Fibroblast of skin of left quadriceps (primary cell): ENCODE measurements around the gene SLC35D3.
"Not testable (repeated sequence)": the region's sequence is repeated elsewhere in the genome, so short reads cannot be mapped to it uniquely, and the experiment has no call there.

Experiments used
- DNase-seq, 2 experiments: peaks; one replicate each; pipeline ENCODE4 v3.0.0-alpha.2; 2013; ENCODE audit warnings: low read depth in 2 of 2

The SLC35D3 gene

GRCh38 chr6:136923116-136923953, 1.2 kb downstream of the SLC35D3 start:
- no peak for DNase-seq

GRCh38 chr6:136923954-136924673, 2.0 kb downstream of the SLC35D3 start:
- no peak for DNase-seq

DNA sequence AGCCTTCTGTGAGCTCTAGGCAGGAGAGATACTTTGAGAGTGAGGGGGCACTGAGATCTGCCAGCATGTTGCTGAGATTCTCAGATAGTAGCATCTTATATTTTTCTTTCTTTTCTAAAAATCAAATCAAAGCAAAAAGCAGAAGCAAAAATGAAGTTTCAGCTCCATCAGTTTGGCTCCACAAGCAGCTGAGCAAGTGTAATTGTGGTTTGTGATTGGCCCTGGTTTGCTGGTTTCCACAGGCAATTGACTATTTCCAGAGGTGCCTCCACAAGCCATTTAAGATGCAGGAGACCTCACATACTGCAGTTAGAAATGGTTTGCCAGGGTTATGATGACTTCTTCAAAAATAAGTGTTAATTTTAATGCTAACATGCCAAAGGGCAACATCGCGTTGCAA, 4.3 kb downstream of the SLC35D3 start:
- no peak for DNase-seq

- DNase-seq, result no peak
Observed at GRCh38 chr6:136927292-136927691, 5.2 kb downstream of the SLC35D3 start.

DNA sequence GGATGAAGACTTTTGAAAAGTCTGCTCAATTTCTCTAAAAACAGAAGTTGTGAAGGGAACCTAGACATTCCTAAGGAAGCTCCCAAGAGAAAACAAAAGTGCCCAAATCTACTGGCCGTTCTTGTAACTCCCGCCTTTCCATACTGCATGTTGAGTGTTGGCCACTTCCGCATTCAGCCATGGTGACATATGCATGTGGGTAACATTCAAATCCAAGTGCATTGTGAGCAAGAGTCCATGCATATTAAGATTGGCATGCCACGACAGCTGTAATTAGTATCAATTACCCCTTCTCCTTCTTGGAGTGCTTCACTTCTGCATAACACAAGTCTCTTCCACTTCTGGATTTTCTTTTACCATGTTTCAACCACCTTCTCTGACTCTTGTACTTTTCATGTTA, 8.4 kb downstream of the SLC35D3 start:
- DNase-seq, result no peak

DNA sequence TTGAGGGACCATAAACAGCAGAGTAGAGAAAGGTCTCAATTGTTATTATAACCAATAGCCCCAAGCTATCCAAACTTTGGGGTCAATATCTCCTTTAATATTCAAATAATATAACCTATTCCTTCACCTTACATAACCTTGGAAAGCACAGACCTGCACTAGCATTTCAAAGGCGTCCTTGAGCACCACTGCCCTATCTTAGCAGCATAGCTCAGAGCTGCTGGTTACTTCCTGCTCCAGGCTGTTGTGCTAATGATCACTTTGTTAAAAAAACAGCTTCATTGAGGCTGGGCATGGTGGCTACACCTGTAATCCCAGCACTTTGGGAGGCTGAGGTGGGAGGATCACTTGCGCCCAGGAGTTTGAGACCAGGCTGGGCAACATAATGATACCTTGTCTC, 10.5 kb downstream of the SLC35D3 start:
- DNase-seq, result no peak

DNA sequence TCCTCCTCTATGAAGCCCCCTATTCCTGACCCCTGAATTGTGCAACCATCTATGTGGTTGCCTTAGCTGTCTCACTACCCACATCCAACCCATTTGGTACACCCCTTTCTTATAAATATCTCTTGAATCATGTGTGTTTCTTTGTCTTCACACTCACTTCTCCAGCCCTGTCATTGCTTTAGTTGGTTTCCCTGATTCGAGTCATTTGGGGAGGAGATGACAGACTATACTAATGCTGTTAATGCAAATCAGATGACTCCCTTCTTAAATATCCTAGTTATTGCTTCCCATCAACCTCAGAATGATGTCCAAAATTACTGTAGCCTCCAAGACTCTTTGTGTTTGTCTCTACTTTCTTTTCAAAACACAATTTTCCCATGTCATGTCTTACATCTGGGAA, 23.0 kb downstream of the SLC35D3 start:
- no peak for DNase-seq

DNA sequence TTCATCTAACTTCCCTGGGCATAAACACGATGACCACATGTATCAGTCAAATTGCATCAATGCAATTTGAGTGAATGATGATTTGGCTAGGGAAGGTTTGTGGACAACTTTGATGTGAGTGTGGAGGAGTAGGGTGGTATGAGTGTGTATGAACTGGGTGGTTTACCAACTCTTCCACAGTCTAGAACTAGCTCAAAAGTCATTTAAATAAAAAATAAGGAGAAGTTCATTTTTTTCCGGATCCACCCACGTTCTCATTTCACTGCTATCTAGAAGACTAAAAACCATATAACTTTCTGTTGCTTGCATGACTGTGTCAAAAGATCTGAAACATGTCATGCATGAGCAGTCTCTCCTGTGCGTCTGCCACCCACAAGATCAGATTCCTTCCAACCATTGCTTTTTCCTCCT, 23.6 kb downstream of the SLC35D3 start:
- DNase-seq, result no peak

DNA sequence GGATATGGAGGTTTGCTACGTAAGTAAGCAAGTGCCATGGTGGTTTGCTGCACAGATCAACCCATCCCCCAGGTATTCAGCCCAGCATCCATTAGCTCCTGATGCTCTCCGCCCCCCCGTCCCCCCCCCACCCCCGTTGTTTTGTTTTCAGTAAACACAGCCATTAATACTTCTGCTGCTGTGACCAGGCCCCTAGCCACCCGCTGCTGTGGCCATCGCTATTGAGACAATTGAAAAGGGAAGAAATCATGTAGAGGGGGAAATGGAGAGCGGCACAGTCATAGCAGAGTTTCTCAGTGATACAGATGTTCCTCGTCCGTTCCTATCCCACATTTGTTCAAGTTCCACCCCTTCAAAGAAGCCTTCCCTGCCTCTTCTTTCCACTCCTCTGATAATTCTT, 24.9 kb downstream of the SLC35D3 start:
- no peak for DNase-seq

DNA sequence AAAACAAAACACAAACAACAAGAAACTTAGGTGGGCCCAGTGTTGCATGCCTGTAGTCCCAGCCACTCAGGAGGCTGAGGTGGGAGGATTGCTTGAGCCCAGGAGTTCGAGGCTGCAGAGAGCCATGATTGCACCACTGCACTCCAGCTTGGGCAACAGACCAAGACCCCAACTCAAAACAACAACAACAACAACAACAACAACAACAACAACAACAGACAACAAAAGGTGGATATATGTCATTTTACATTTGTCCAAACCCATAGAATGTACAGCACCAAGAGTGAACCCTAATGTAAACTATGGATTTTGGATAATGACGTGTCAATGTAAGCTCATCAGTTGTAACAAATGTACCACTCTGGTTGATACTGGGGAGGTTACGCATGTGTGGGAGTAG, 27.9 kb downstream of the SLC35D3 start:
- DNase-seq, result not testable (repeated sequence)

DNA sequence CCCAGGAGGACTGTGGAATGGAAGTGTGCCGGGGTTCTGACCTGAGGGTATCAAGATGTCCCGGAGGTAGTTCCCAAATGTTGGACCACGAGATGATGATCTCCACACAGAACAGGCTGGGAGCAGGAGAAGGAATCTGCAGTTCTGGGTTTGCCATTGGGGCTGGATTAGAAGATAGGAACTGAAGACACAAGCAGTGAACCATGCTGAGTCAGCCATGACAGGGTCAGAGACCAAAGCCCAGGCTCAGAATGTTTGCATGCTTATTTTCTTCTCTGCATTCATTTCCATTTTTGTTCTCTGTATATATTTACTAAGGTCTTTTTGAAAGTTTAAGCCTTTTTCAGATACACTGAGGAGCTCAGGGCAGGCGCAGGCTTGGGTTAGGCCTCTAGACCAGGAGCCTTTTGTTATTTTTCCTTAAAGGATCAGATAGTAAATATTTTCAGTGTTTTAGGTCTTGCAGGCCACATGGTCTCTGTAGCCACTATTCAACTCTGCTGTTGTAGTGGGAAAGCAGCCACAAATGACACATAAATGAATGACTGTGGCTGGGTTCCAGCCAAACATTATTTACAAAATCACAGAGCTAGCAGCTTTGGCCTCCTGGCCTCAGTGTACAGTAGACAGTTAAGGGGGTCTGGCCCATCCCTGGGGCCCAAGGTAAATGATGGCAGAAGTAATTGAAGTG, 28.5 kb downstream of the SLC35D3 start:
- DNase-seq, result no peak

DNA sequence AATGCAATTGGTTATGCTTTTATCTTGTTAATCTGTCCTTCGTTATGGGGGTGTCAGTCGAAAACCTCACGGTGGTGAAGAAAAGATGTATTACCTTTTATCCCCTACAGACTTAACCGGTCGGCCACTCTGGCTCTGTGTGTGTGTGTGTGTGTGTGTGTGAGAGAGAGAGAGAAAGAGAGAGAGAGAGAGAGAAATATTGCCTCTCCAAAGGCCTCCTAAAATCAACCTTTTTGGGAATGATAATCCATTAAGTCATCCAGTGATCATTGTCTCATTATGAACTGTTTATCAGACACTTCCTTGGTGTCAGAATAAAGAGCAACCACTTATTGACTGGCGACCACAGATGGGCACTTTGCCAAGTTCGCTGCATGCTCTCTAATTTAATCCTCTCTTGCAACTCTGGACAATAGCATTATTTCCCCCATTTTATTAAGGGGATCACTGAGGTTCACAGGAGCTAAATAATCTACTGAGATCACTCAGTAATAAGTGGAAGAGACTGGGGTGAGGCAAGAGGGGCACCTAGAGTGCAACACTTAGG, 30.7 kb downstream of the SLC35D3 start:
- DNase-seq, result no peak

GRCh38 chr6:136955123-136955522, 33.0 kb downstream of the SLC35D3 start:
- DNase-seq, result no peak

GRCh38 chr6:136956590-136957544, 34.8 kb downstream of the SLC35D3 start:
- DNase-seq, result no peak

- no peak for DNase-seq
Observed at GRCh38 chr6:136958168-136958567, 36.1 kb downstream of the SLC35D3 start.

GRCh38 chr6:136959471-136959891, 37.4 kb downstream of the SLC35D3 start:
- DNase-seq, result no peak

- DNase-seq, result not testable (repeated sequence)
Observed at GRCh38 chr6:136959935-136960334, 37.8 kb downstream of the SLC35D3 start.

- DNase-seq, result no peak
Observed at GRCh38 chr6:136960781-136961180, 38.7 kb downstream of the SLC35D3 start.

DNA sequence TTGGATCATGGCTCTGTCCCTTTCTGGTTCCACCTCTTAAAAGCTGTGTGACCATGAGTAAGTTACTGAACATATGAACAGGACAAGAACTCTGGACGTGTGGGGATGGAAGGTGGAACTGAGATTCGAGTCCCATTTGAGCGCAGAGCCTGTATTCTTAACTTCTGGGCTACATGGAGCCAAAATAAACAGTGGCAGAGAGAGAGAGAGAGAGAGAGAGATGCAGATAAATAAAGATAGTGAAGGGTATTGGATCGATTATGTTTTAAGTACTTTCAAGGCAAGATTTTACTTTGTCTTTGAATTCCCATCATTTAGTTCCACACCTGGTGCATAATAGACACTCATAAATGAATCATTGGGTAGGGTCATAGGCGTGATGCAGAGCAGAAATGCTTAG, 39.7 kb downstream of the SLC35D3 start:
- DNase-seq, result no peak

DNA sequence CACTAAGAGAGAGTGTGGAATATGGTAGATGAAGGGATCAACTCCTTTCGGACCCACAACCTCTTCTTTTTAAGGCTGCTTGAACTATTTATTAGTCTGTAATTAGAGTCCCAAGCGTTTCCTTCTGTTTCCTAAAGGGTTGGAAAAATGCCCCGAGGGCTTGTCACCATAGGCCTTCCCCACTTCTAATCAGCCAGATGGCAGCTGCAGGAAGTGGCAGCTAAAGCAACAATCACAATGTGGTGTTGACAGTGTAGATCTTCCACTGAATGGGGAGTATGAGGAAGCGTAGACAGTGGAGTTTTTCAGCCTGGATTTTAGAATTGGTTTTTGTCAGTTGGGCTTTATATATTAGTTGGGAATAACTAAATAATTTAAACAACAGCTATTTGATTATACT, 40.6 kb downstream of the SLC35D3 start:
- no peak for DNase-seq

- DNase-seq, result no peak
Observed at GRCh38 chr6:136963259-136963658, 41.2 kb downstream of the SLC35D3 start.
